ENCODE results near the gene RRAD. TPM values are rescaled to one million over a fixed set of nuclear protein-coding genes. Genes with fewer than 3 reads are reported as not detected.
A peak's percentile ranks its signal among the peaks of the same experiment; 100 is the strongest.

RRAD gene
- polyA plus RNA-seq, 1 experiment: 1.9 TPM

GRCh38 chr16:66950437-66950836, 25.1 kb upstream of the RRAD start:
- H3K4me3 ChIP-seq (ENCODE audit: low read depth, low read length): no peak overlapping the region
- H3K27me3 ChIP-seq (ENCODE audit: control insufficient read depth, insufficient read depth, low read length): peaks cover 17% of the 10 kb centered on the region
- ChIA-PET CTCF (interaction anchor here (1.1 kb wide), 1 partner anchor 205 kb away, joined by 4 read pairs; no protein-coding TSS in a partner anchor), POLR2A (no interaction called here)
- H3K27ac ChIP-seq (ENCODE audit: low read depth, low read length): no peak overlapping the region
- no peak for DNase-seq (ENCODE audit: low read depth, low spot score)
- no peak for TF ChIP-seq CTCF (IDR thresholded peaks at IDR 0.05; ENCODE audit: low read depth, low read length)
- peaks cover 5% of the 10 kb centered on the region; the same call in 1 of the 2 replicates for H3K9me3 ChIP-seq (ENCODE audit: control insufficient read depth, insufficient read depth, low read length)

- Histone ChIP-seq H3K4me3 (ENCODE audit: low read depth, low read length) (no peak overlapping the region), H3K9me3 (ENCODE audit: control insufficient read depth, insufficient read depth, low read length) (peaks cover 5% of the 10 kb centered on the region; the same call in 1 of the 2 replicates), H3K27ac (ENCODE audit: low read depth, low read length) (no peak overlapping the region), H3K27me3 (ENCODE audit: control insufficient read depth, insufficient read depth, low read length) (peaks cover 17% of the 10 kb centered on the region)
- no peak for DNase-seq (ENCODE audit: low read depth, low spot score)
- ChIA-PET POLR2A (no interaction called here), CTCF (interaction anchor here (1.6 kb wide), 1 partner anchor 206 kb away, joined by 7 read pairs; no protein-coding TSS in a partner anchor)
- TF ChIP-seq CTCF (IDR thresholded peaks at IDR 0.05; ENCODE audit: low read depth, low read length): no peak
These were observed 24.1 kb upstream of the RRAD start for GRCh38 chr16:66949472-66949871.

- peaks cover 17% of the 10 kb centered on the region for H3K27me3 ChIP-seq (ENCODE audit: control insufficient read depth, insufficient read depth, low read length)
- no peak for TF ChIP-seq CTCF (IDR thresholded peaks at IDR 0.05; ENCODE audit: low read depth, low read length)
- CTCF ChIA-PET: interaction anchor here (1.6 kb wide), 1 partner anchor 206 kb away, joined by 7 read pairs; no protein-coding TSS in a partner anchor
- POLR2A ChIA-PET: no interaction called here
- no peak overlapping the region for H3K27ac ChIP-seq (ENCODE audit: low read depth, low read length)
- peak overlapping the region; percentile 60; the same call in 1 of the 2 replicates for H3K4me3 ChIP-seq (ENCODE audit: low read depth, low read length)
- H3K9me3 ChIP-seq (ENCODE audit: control insufficient read depth, insufficient read depth, low read length): peaks cover 5% of the 10 kb centered on the region; the same call in 1 of the 2 replicates
- no peak for DNase-seq (ENCODE audit: low read depth, low spot score)
These were observed 23.5 kb upstream of the RRAD start for GRCh38 chr16:66948837-66949225.

GRCh38 chr16:66948134-66948836, 22.9 kb upstream of the RRAD start:
- TF ChIP-seq CTCF (IDR thresholded peaks at IDR 0.05; ENCODE audit: low read depth, low read length): no peak
- H3K9me3 ChIP-seq (ENCODE audit: control insufficient read depth, insufficient read depth, low read length): peaks cover 5% of the 10 kb centered on the region; the same call in 1 of the 2 replicates
- no peak for DNase-seq (ENCODE audit: low read depth, low spot score)
- H3K27ac ChIP-seq (ENCODE audit: low read depth, low read length): no peak overlapping the region
- ChIA-PET CTCF (interaction anchor here (0.8 to 1.6 kb wide), 2 partner anchors 207 to 236 kb away, joined by 3 to 7 read pairs; no protein-coding TSS in a partner anchor), POLR2A (no interaction called here)
- peak overlapping the region; percentile 60 for H3K4me3 ChIP-seq (ENCODE audit: low read depth, low read length)
- peaks cover 17% of the 10 kb centered on the region for H3K27me3 ChIP-seq (ENCODE audit: control insufficient read depth, insufficient read depth, low read length)

Data from AG04450 (cell line).